Left lung (tissue), 10 donors: Measurements from ENCODE around the gene KERA. TPM values are rescaled to one million over a fixed set of nuclear protein-coding genes. Genes with fewer than 3 reads are reported as not detected.

Experiments
- ATAC-seq: fragments of 200-7000 bp; cut with Tn5 transposase; one replicate; pipeline ENCODE4 v1.9.1; 2020; ENCODE audit warnings: moderate library complexity
- DNase-seq, 4 donors: peaks; one replicate each; pipeline ENCODE4 v3.0.0-alpha.2; 2013 to 2020
- H3K27ac ChIP-seq, 2 donors: fragments of 200-600 bp; sonication (generic) in 1 of 2; one replicate each; pipeline versions ENCODE4 v1.5.0 to v1.8.0; 2020 to 2021
- H3K27me3 ChIP-seq, 2 donors: fragments of 200-600 bp; sonication (generic) in 1 of 2; one replicate each; pipeline versions ENCODE4 v1.5.0 to v1.8.0; 2020 to 2021
- H3K36me3 ChIP-seq, 2 donors: fragments of 200-600 bp; sonication (generic) in 1 of 2; one replicate each; pipeline versions ENCODE4 v1.5.0 to v1.8.0; 2020 to 2021
- H3K4me1 ChIP-seq, 2 donors: fragments of 200-600 bp; one replicate each; pipeline ENCODE4 v1.8.0; 2021
- H3K4me3 ChIP-seq, 2 donors: fragments of 200-600 bp; sonication (generic) in 1 of 2; one replicate each; pipeline versions ENCODE4 v1.5.0 to v1.8.0; 2020 to 2021; ENCODE audit warnings: mild to moderate bottlenecking in 1 of 2
- H3K9me3 ChIP-seq, 2 donors: fragments of 200-600 bp; sonication (generic) in 1 of 2; one replicate each; pipeline versions ENCODE4 v1.5.0 to v1.8.0; 2020 to 2021
- intact Hi-C, 2 donors: fragments of 100-400 bp; cut with DNase I; formaldehyde crosslinking; loops; one replicate each; pipeline versions ENCODE4 v1.11.2 to v1.14.2; 2022
- polyA plus RNA-seq, 6 donors: library from polyadenylated mRNA; unstranded; fragments of 120-200 nt; gene quantifications; one replicate each; pipeline ENCODE4 v1.2.1, GENCODE V29; 2013; ENCODE audit not compliant: insufficient read length in 6 of 6
- total RNA-seq, 2 donors: library from RNA; stranded (reverse); fragmentation: NEBNext Ultra II Directional; extraction: Animal tissue kit (Norgen Biotek cat#: 25700); gene quantifications; one replicate each; pipeline ENCODE4 v1.2.1, GENCODE V29; 2021
- TF ChIP-seq, protein P1 (sequence below), 2 donors: fragments of 200-600 bp; sonication (generic) in 1 of 2; IDR thresholded peaks; one replicate each; pipeline versions ENCODE4 v1.5.0 to v1.8.0; 2021; ENCODE audit warnings: antibody characterized with exemption in 2 of 2
- donor health status: DM: no; HTN: yes; CAD: no.
- donor health status: DM: no; HTN: no; CAD: no.

KERA gene
- total and polyA plus RNA-seq, 8 donors = 0.10 to 0.26 (median 0.16) TPM

DNA sequence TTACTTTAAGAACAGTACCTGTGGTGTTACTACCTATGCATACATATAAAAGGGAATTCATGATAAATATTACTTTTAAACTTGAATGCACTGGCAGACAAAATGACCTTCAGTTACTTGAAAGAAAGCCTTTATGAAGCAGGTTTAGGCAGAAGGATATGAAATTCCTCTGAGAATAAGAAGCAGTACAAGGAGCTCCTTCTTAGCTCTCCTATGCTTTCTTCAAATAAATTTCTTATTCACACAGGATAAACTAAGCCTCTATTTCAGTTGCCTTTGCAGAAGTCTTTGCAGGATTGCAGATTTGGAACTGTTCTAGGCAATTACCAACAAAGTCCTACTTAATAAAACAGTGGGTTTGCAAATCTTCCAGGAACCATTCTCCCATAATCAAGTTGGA lies 54.1 kb downstream of the KERA start:
- no peaks in the 10 kb centered on the region for H3K9me3 ChIP-seq
- no peak overlapping the region for H3K4me3 ChIP-seq
- no peaks in the 10 kb centered on the region for H3K27me3 ChIP-seq
- TF ChIP-seq, protein P1, sequence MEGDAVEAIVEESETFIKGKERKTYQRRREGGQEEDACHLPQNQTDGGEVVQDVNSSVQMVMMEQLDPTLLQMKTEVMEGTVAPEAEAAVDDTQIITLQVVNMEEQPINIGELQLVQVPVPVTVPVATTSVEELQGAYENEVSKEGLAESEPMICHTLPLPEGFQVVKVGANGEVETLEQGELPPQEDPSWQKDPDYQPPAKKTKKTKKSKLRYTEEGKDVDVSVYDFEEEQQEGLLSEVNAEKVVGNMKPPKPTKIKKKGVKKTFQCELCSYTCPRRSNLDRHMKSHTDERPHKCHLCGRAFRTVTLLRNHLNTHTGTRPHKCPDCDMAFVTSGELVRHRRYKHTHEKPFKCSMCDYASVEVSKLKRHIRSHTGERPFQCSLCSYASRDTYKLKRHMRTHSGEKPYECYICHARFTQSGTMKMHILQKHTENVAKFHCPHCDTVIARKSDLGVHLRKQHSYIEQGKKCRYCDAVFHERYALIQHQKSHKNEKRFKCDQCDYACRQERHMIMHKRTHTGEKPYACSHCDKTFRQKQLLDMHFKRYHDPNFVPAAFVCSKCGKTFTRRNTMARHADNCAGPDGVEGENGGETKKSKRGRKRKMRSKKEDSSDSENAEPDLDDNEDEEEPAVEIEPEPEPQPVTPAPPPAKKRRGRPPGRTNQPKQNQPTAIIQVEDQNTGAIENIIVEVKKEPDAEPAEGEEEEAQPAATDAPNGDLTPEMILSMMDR (IDR thresholded peaks at IDR 0.05) = no peak
- ATAC-seq (no peak), DNase-seq (no peak)
- H3K27ac ChIP-seq = no peak overlapping the region
- H3K36me3 ChIP-seq = no peaks in the 10 kb centered on the region
- H3K4me1 ChIP-seq = no peaks in the 10 kb centered on the region
- intact Hi-C loops = no loop called here

DNA sequence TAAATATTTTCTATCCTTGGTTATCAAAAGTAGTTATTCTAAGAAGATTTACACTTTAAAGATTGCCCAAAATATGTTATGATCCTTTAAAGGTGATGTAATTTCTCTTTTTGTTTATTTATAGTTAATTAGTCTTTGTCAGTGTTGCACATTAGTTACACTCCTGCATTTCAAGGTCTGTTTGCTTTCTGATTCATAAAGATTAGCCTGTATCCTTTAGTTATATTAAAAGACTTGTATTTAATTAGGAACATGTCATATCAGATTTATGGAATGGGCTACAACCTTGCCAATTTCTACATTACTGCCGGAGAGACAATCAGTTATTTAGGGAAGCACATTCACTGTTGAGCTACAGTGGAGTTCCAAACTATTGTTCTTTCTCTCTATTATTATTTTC lies 56.5 kb downstream of the KERA start:
- H3K4me1 ChIP-seq = no peaks in the 10 kb centered on the region
- no peak overlapping the region for H3K27ac ChIP-seq
- H3K9me3 ChIP-seq = no peaks in the 10 kb centered on the region
- no peaks in the 10 kb centered on the region for H3K27me3 ChIP-seq
- H3K4me3 ChIP-seq = no peak overlapping the region
- H3K36me3 ChIP-seq = no peaks in the 10 kb centered on the region
- TF ChIP-seq, protein P1 (IDR thresholded peaks at IDR 0.05) = no peak
- intact Hi-C loops = no loop called here
- DNase-seq (no peak), ATAC-seq (no peak)

Other genes with a start within 250 kb of the KERA start
- gene CCER1, start 102.8 kb downstream of the KERA start, total RNA-seq = not detected
- gene CCER1, start 102.8 kb downstream of the KERA start, polyA plus RNA-seq = not detected
- under 1 TPM in 1 of 2 donors, not detected in 1; 0.47 TPM for gene EPYC, start 53.1 kb downstream of the KERA start, total RNA-seq
- gene EPYC, start 53.1 kb downstream of the KERA start, polyA plus RNA-seq = under 1 TPM in 2 of 6 donors, not detected in 4; 0.13 to 0.15 TPM
- 1,000 to 10,000 TPM in 1 of 2 donors, 100 to 1,000 TPM in 1; 605 to 1,088 TPM for gene LUM, start 53.5 kb upstream of the KERA start, total RNA-seq
- gene LUM, start 53.5 kb upstream of the KERA start, polyA plus RNA-seq = 100 to 1,000 TPM; 754 to 962 (median 884) TPM
- gene DCN, start 124.8 kb upstream of the KERA start, total RNA-seq = 1,000 to 10,000 TPM in 1 of 2 donors, 100 to 1,000 TPM in 1; 966 to 1,049 TPM
- gene DCN, start 124.8 kb upstream of the KERA start, polyA plus RNA-seq = 1,000 to 10,000 TPM; 1,543 to 2,064 (median 1,824) TPM